ENCODE measurements around the gene PTGR3.

The PTGR3 gene

DNA sequence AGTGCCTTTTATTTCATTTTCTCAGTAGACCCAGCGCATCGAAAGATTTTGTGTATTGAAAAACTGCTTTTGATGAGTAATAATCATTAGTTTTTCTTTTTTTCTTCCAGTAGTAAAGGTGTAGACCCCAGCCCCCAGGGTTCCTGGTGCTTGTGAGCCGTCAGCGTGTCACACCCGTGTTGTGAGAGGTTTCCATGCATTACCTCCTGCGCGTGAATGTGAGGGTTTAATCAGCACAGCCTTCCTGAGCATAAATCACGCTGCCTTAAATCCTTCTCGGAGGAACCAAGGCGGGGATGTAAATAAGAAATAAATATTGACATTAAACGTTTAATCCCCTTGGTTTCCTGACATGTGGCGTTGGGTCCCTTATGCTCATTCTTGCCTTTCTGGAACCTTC, 26.0 kb upstream of the PTGR3 start:
- no peak for DNase-seq (ENCODE audit: low spot score)

GRCh38 chr18:75231053-75231406, 22.1 kb upstream of the PTGR3 start:
- DNase-seq (ENCODE audit: low spot score): no peak

GRCh38 chr18:75230163-75231052, 21.5 kb upstream of the PTGR3 start:
- DNase-seq (ENCODE audit: low spot score): no peak

GRCh38 chr18:75229437-75229836, 20.5 kb upstream of the PTGR3 start:
- DNase-seq (ENCODE audit: low spot score): no peak

DNA sequence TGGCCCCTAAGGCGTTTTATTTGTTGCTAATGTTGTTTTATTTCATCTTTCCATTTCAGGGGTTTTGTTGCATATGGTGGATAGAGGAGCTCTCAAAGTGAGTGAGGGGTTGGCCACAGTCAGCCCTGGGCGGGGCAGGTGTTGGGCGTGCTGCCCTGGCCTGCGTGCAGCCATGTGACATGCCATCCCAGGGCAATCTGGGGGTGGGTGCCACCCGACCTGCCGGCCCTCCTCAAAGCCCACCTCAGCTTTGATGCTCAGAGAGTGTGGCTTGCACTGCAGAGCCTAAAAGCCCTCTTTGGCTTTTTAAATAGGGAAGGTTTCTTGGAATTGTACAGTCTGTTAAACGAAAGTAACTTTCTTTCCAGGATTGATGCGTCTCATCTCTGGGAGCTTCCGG, 20.0 kb upstream of the PTGR3 start:
- DNase-seq (ENCODE audit: low spot score): no peak

DNA sequence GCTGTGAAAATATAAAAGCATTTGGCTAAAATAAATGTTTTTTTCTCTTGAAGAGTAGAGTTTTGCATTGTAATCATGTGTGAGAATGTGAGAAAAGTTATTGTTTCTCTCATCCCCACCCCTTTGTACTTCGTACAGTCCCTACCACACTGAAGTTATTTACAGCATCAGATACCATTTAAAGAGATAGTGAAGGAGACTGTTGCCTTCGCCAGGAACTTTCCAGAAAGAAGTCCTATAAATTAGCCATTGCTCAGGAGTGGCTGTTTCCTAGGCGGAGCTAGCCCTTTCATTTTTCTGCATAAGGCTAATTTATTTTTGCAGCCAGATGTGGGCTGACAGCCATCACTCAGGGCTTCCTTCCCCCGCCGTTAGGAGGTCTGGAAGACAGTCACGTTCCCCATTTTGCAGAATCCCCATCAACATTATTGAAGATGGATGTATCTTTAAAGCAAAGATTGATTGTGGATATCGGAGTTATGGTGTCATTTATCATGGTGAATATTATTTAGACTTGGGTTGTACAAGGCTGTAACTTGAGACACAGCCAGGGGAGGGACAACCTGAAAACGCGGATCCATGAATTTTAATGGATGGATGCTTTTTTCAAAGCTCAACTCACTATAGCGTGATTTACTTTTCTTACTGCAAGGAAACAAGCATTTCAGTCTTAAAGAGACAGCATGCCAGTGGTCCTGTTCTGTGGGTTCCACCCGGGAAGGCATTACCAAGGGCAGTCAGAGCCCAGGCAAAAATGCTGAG, 18.8 kb upstream of the PTGR3 start:
- no peak for DNase-seq (ENCODE audit: low spot score)

- no peak for DNase-seq (ENCODE audit: low spot score)
Observed at GRCh38 chr18:75226956-75227316, 18.0 kb upstream of the PTGR3 start.

DNA sequence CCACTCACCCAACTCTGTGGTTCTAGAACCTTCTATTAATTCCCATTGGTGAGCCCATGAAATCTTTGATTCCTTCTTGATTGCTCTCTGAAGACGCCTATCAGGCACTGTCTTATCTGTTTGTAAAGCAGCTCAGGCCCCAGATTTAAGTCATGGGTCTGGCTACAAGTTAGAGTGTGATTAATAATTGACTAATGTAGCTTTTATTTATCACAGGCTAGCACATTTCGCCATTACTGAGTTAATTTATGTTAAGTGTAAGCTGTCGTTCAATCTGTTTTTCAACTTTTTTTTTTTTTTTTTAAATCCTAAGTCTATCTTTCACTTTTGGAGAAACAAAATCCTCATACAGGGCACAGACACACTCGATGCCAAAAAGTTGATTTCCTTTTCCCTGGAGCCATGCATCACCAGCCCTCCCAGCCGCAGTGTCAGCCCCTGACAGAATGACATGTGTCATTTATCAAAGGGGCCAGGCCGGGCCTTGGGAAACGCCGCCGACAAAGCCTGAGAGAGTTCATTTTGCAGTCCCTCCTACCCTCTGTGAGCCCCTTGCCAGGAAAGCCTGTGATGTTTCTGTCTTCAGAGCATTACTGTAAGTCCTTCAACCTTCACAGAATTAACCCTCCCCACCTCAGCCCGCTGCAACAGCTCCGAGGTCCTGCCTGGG, 17.5 kb upstream of the PTGR3 start:
- no peak for DNase-seq (ENCODE audit: low spot score)

DNA sequence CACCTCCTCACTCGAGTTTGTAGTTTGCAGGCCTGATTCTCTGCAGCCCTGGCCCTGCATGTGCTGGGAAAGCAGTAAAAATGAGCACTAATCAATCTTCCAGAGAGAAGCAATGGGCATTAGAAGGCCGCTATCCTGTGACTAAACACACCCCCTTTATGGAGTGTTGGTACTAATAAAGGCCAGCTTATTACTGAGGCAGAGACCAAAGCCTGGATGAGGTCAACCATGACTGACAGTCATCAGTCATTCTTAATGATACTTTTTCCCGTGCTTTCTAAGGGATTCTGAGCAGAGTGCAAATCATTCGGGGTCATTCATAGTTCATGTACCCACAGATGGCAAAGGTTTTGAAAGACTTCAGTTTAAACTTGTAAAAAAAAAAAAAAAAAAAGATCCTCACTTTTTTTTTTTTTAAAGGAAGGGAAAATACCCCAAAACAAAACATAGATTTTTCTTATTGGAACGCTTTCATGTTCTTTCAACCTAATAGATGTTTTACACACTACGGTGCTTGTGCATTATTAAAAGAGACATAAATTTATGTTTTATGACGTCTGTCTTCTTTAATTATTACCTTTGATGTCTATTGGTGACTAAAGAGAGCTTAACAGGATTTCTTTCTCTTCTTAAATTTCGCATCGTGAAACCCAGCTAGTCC, 14.9 kb upstream of the PTGR3 start:
- DNase-seq (ENCODE audit: low spot score): no peak

GRCh38 chr18:75222407-75222806, 13.5 kb upstream of the PTGR3 start:
- DNase-seq (ENCODE audit: low spot score): no peak

DNA sequence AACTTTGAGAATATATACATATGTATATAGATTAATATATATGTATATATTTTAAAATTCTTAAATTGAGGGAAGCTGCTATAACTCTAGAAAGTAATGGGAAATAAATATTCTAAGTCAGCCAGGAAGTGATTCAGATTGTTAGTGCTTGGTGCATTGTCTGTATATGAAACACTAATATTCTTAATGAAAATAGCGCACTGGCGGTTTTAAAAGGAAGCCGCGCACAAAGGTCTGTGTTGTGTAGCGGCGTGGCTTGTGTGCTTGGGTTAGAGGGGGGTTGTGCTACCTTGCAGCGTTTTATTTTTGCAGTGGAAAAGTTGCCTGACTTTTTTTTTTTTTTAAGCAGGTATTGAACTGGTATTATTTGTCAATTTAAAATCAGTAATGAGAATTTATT, 13.0 kb upstream of the PTGR3 start:
- DNase-seq (ENCODE audit: low spot score): no peak

GRCh38 chr18:75221397-75221796, 12.5 kb upstream of the PTGR3 start:
- DNase-seq (ENCODE audit: low spot score): no peak

GRCh38 chr18:75220551-75221355, 11.8 kb upstream of the PTGR3 start:
- DNase-seq (ENCODE audit: low spot score): no peak

- DNase-seq (ENCODE audit: low spot score): no peak
Observed at GRCh38 chr18:75219745-75220375, 10.9 kb upstream of the PTGR3 start.

GRCh38 chr18:75218065-75218923, 9.4 kb upstream of the PTGR3 start:
- DNase-seq (ENCODE audit: low spot score): no peak

DNA sequence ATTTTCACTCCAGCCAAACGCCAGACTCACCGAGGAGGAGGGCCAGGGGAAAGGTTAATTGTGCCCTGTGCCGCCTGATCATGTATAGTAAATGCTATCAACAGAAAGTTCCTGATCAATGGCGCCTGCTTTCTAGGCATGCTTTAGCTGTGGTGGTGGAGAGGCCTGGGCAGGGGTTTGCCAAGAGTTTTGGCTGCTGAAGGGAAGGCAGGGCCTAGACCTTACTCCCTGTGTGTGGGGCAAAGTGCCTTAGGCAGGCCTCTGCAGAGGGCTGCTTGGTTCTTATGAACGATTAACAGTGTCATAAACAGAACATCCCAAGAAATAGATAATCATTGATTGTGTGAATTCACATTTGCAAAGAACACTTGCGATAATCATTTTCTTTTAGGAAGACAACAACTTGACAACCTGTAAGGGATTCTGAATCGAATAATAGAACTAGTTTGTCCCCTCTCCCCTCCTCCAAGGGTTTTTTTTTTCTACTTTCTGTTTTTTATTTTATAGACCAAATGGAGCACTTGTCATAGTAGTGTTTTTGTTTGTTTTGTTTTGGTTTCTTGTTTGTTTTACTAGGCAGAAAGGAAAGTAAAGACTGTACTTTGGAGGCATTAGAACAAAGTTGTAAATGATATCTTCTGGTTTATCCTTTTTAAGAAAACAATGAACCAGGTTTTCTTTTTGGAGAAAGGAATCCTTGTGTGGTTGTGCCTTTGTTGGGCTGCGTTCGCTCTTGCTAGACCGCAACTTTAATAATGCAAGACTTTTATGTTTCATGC, 8.2 kb upstream of the PTGR3 start:
- DNase-seq (ENCODE audit: low spot score): no peak

DNA sequence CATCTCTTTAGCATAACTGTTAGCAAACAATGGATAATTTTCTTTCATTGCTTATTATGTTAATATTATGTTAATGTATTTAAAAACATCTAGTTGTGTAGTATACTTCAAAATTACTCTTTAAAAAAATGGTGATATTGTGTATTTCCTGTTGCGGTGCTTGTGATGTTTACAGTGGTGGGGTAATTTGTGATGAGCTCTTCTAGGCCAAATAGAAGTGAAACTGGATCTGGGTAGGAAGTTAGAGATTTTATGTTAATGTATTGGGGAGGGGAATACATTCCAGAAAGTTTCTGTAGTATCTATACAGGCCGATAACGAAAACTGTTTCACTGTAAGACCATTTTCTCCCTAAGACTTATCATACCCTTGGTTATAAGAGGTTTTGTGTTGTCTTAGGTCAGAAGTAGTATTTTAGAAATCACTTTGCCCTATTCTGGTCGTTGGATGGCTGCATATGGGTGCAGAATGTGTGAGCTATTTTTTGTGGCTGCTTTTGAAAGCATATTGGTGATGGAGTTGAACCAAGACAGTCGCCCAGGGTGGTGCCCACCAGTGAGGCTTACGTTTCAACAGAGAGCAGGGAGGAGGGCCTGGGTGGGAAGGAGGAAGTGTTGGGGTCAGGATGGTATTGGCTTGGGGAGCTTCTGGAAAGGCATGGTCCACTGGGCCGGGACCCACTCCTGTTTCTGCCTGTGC, 7.4 kb upstream of the PTGR3 start:
- no peak for DNase-seq (ENCODE audit: low spot score)

- no peak for DNase-seq (ENCODE audit: low spot score)
Observed at GRCh38 chr18:75215663-75216062, 6.7 kb upstream of the PTGR3 start.
